Esophagus squamous epithelium (tissue), 5 donors: Measurements from ENCODE around the gene SPEN. TPM values are rescaled to one million over a fixed set of nuclear protein-coding genes. Genes with fewer than 3 reads are reported as not detected.

ENCODE experiments used
- DNase-seq: peaks from one replicate; lab custom pipeline; 2025; lab: John Stamatoyannopoulos, UW
- H3K27ac ChIP-seq, 4 donors: fragments of 200-600 bp; sonication (generic); one replicate each; pipeline ENCODE4 v1.5.1; 2016 to 2019; ENCODE audit warnings: mild to moderate bottlenecking in 1 of 4
- H3K27me3 ChIP-seq, 4 donors: fragments of 200-600 bp; sonication (generic); 1 replicate in 3 of 4; 2 replicates in 1 of 4; pipeline versions ENCODE4 v1.5.1 to v1.6.0; 2017 to 2021; ENCODE audit warnings: antibody characterized with exemption in 1 of 4
- H3K36me3 ChIP-seq, 3 donors: fragments of 200-600 bp; sonication (generic); one replicate each; pipeline ENCODE4 v1.5.1; 2016 to 2019
- H3K4me1 ChIP-seq, 3 donors: fragments of 200-600 bp; sonication (generic); one replicate each; pipeline ENCODE4 v1.5.1; 2017 to 2019
- H3K4me3 ChIP-seq, 4 donors: fragments of 200-600 bp; sonication (generic); 1 replicate in 3 of 4; 2 replicates in 1 of 4; pipeline ENCODE4 v1.5.1; 2016 to 2019; ENCODE audit warnings: mild to moderate bottlenecking in 2 of 4, moderate library complexity in 1 of 4
- H3K9me3 ChIP-seq, 3 donors: fragments of 200-600 bp; sonication (generic); one replicate each; pipeline ENCODE4 v1.5.1; 2016 to 2019
- POLR2A ChIP-seq, 4 donors: fragments of 450-650 bp; IDR thresholded peaks; one replicate each; pipeline ENCODE4 v1.6.1; 2017; ENCODE audit warnings: antibody characterized with exemption in 4 of 4, mild to moderate bottlenecking in 4 of 4, moderate library complexity in 3 of 4
- WGBS, 2 donors: methylation state at CpG; one replicate each; pipeline ENCODE4 v1.1.5; 2018; 5-methylcytosine and 5-hydroxymethylcytosine counted together
- intact Hi-C: fragments of 100-400 bp; cut with DNase I; formaldehyde crosslinking; loops from one replicate; pipeline ENCODE4 v1.15.0; 2022
- small RNA-seq, 4 donors: library from RNA; depleted of rRNA; stranded (forward); fragments of <200 nt; gene quantifications; one replicate each; pipeline ENCODE3, GENCODE V24; 2016
- total RNA-seq, 4 donors: library from RNA; depleted of rRNA; stranded (reverse); fragments of >200 nt; gene quantifications; one replicate each; pipeline ENCODE4 v1.1.0, GENCODE V29; 2016
- TF ChIP-seq, protein P1 (sequence below), 6 experiments: fragments of 450-650 bp in 4 of 6; fragments of 200-600 bp in 2 of 6; sonication (generic) in 2 of 6; IDR thresholded peaks; one replicate each; pipeline ENCODE4 v1.5.1; 2016 to 2019; ENCODE audit warnings: antibody characterized with exemption in 6 of 6, mild to moderate bottlenecking in 4 of 6, moderate library complexity in 4 of 6
- donor health status: DM: yes; HTN: yes; CAD: no.

The SPEN gene
- total RNA-seq, 4 donors from 2014 or later: 22.4 to 36.0 (median 30.5) TPM

DNA sequence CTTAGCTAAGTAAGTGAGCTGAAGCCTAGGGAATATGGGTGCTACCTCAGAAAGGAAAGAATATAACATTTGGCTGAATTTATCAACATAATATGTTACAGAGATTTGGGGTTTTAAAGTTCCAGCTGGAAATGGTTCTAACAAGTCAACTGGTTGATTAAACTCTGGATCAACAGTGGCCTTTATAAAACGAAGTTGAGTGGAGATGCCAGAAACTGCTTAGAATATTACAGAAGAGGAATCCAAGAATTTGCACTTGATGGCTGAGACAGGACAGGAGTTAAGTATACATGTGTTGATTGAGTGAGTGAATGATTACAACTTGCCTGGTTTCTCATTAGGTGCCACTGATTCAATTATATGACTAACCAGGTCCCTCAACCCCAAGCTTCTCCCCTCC is 135.8 kb downstream of the SPEN start:
- peaks cover 0 to 5% (median 5%) of the 10 kb centered on the region in 3 donors for H3K9me3 ChIP-seq
- WGBS, 2 donors: 30 to 33% methylated on average over 1 of the region's 1 CpG
- H3K36me3 ChIP-seq: no peaks in the 10 kb centered on the region
- no peak overlapping the region for H3K4me3 ChIP-seq
- peak overlapping the region in 2 of 4 donors; percentile 23 to 62 for H3K27ac ChIP-seq
- TF ChIP-seq, protein P1, sequence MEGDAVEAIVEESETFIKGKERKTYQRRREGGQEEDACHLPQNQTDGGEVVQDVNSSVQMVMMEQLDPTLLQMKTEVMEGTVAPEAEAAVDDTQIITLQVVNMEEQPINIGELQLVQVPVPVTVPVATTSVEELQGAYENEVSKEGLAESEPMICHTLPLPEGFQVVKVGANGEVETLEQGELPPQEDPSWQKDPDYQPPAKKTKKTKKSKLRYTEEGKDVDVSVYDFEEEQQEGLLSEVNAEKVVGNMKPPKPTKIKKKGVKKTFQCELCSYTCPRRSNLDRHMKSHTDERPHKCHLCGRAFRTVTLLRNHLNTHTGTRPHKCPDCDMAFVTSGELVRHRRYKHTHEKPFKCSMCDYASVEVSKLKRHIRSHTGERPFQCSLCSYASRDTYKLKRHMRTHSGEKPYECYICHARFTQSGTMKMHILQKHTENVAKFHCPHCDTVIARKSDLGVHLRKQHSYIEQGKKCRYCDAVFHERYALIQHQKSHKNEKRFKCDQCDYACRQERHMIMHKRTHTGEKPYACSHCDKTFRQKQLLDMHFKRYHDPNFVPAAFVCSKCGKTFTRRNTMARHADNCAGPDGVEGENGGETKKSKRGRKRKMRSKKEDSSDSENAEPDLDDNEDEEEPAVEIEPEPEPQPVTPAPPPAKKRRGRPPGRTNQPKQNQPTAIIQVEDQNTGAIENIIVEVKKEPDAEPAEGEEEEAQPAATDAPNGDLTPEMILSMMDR (IDR thresholded peaks at IDR 0.05): no peak
- TF ChIP-seq POLR2A (IDR thresholded peaks at IDR 0.05): no peak
- no peak for DNase-seq
- no peaks in the 10 kb centered on the region for H3K4me1 ChIP-seq
- intact Hi-C loops: no loop called here
- no peaks in the 10 kb centered on the region for H3K27me3 ChIP-seq

DNA sequence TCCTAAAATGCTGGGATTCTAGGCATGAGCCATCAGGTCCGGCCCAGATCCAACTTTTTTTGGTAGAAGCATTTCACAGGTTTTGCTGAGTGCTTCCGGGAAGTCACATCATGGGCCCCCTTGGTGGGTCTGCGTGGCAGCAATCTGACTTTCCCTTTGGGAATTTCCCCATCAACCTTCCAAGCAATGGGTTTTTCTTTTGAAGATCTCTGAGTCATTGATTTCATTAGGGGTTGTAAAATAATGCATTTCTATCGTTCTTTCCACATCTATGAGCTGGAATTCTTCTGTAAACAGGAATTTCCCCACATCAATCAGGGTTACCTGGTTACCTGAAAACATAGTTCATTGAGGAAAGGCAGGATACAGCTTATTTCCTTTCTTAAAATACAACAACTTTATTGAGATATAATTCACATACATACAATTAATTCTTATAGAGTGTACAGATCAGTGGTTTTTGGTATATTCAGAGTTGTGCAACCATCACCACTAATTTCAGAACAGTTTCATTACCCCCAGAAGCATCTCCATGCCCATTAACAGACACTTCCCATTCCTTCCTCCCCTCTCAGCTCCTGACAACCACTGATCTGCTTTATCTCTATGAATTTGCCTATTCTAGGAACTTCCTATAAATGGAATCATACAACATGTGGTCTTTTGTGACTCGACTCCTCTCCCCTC is 138.2 kb downstream of the SPEN start:
- H3K9me3 ChIP-seq: peaks cover 0 to 5% (median 5%) of the 10 kb centered on the region in 3 donors
- no peak overlapping the region for H3K27ac ChIP-seq
- intact Hi-C loops: no loop called here
- WGBS, 2 donors: 37 to 40% methylated on average over 5 of the region's 5 CpGs
- H3K36me3 ChIP-seq: no peaks in the 10 kb centered on the region
- no peaks in the 10 kb centered on the region for H3K27me3 ChIP-seq
- DNase-seq: no peak
- H3K4me1 ChIP-seq: no peaks in the 10 kb centered on the region
- TF ChIP-seq, protein P1 (IDR thresholded peaks at IDR 0.05): no peak
- no peak for TF ChIP-seq POLR2A (IDR thresholded peaks at IDR 0.05)
- H3K4me3 ChIP-seq: no peak overlapping the region

DNA sequence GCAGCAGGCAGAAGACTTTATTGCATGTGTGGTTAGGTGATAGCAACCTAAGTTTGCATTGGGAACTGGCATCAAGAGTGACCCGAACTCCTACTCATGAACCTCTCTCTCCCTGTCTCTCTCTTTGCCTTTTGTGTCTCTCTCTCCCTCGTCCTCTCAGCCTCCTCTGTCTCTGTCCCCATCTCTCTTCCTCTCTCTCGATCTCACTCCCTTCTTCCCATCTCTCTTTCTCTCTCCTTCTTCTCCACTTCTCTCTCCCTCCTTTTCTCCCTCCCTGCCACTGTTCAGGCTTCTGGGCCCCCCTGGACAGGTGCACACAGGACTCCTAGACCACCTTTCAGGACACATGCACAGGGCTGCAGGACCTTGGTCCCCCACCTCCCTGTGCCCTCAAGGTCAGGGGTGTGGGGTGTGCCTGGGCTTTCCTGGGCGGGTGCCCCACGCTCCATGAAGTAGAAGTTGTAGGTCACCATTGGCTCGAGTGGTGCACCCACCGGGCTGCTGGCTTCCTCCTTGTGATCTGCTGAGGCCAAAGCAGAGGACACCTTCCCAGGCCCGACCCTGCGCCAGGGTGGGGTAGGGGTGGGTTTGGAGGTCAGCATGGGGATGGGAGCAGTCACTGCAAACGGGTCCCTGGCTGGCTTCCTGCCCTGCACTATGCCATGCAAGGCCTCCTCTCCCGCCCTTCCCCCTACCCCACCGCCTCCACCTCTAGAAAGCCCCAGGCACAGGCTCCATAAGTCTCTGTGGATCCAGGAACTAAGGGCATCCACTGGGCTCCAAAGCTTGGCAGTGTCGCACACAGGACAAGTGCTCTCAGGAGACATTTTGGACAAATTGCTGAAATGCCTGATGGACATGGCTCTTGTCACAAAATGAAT is 141.6 kb downstream of the SPEN start:
- intact Hi-C loops: no loop called here
- no peak for TF ChIP-seq POLR2A (IDR thresholded peaks at IDR 0.05)
- TF ChIP-seq, protein P1 (IDR thresholded peaks at IDR 0.05): no peak
- no peaks in the 10 kb centered on the region for H3K36me3 ChIP-seq
- H3K9me3 ChIP-seq: no peaks in the 10 kb centered on the region
- no peak for DNase-seq
- 71 to 85% methylated on average over 4 to 7 of the region's 13 CpGs for WGBS, 2 donors
- H3K27ac ChIP-seq: no peak overlapping the region
- H3K4me1 ChIP-seq: no peaks in the 10 kb centered on the region
- no peaks in the 10 kb centered on the region for H3K27me3 ChIP-seq
- H3K4me3 ChIP-seq: no peak overlapping the region

DNA sequence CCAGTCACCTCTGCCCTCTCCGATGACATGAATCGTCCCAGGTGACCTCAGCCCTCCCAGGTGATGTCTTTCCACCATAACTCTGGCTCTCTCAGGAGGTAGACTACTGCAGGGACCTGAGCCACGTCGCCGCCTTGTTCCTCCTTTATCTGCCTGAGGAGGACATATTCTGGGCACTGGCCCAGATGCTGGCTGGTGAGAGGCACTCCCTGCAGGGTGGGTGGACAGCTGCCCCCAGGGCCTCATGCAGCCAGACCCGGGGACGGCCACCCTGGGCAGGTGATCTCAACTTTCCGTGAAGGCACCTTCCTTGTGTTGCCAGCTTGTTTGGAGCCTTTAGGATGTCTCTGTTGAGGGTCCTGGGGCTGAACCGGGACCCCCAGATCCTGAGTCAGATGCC is 142.3 kb downstream of the SPEN start:
- no peak for DNase-seq
- H3K9me3 ChIP-seq: no peaks in the 10 kb centered on the region
- no peaks in the 10 kb centered on the region for H3K4me1 ChIP-seq
- WGBS, 2 donors: 63 to 66% methylated on average over 5 to 7 of the region's 9 CpGs
- H3K36me3 ChIP-seq: no peaks in the 10 kb centered on the region
- intact Hi-C loops: loop anchor here (10.0 kb wide), 1 partner anchor 175 kb away; no protein-coding TSS in a partner anchor
- H3K27me3 ChIP-seq: no peaks in the 10 kb centered on the region
- TF ChIP-seq, protein P1 (IDR thresholded peaks at IDR 0.05): no peak
- no peak for TF ChIP-seq POLR2A (IDR thresholded peaks at IDR 0.05)
- no peak overlapping the region for H3K27ac ChIP-seq
- no peak overlapping the region for H3K4me3 ChIP-seq

Small RNA genes within 50 kb of the gene (small RNA-seq; reads per million reads assigned to genes)
- 0 reads per million in 4 donors for gene AL034555.1
- 0 reads per million in 4 donors for gene AL355994.1
- gene AL355994.5: 0 reads per million in 4 donors

Other genes starting within 250 kb of the SPEN start
- 10 to 100 TPM; 20.6 to 62.9 (median 48.3) TPM for gene DDI2, start 230.2 kb upstream of the SPEN start, total RNA-seq
- gene PLEKHM2, start 163.4 kb upstream of the SPEN start, total RNA-seq: 10 to 100 TPM; 34.6 to 57.9 (median 42.4) TPM
- gene SLC25A34, start 111.4 kb upstream of the SPEN start, total RNA-seq: 1 to 10 TPM in 2 of 4 donors, under 1 TPM in 2; 0.44 to 1.1 (median 0.83) TPM
- gene TMEM82, start 105.2 kb upstream of the SPEN start, total RNA-seq: not detected
- 10 to 100 TPM; 28.2 to 46.0 (median 29.4) TPM for gene FBLIM1, start 88.9 kb upstream of the SPEN start, total RNA-seq
- gene UQCRHL, start 40.1 kb upstream of the SPEN start, total RNA-seq: 1 to 10 TPM in 1 of 4 donors, under 1 TPM in 3; 0.64 to 1.8 (median 0.78) TPM
- 10 to 100 TPM; 19.1 to 33.1 (median 26.8) TPM for gene ZBTB17, start 128.4 kb downstream of the SPEN start, total RNA-seq
- gene SRARP, start 156.5 kb downstream of the SPEN start, total RNA-seq: not detected
- 10 to 100 TPM in 1 of 4 donors, 1 to 10 TPM in 3; 1.1 to 11.8 (median 3.7) TPM for gene HSPB7, start 170.3 kb downstream of the SPEN start, total RNA-seq
- not detected for gene CLCNKA, start 174.3 kb downstream of the SPEN start, total RNA-seq
- not detected for gene CLCNKB, start 196.1 kb downstream of the SPEN start, total RNA-seq
- 1 to 10 TPM in 2 of 4 donors, not detected in 2; 1.6 to 4.5 TPM for gene FAM131C, start 225.9 kb downstream of the SPEN start, total RNA-seq